GM12875 (cell line): Measurements from ENCODE around the gene PCDHGA10.
"Not testable (repeated sequence)": the region's sequence is repeated elsewhere in the genome, so short reads cannot be mapped to it uniquely, and the experiment has no call there.

Experiments
- H3K4me3 ChIP-seq: one replicate; pipeline ENCODE4 v1.5.1; 2011; ENCODE audit warnings: low read depth, low read length, control low read depth
- CTCF ChIP-seq: IDR thresholded peaks from 2 replicates; pipeline ENCODE4 v1.5.1; 2011; ENCODE audit warnings: low read depth, mild to moderate bottlenecking, control low read depth, inconsistent platforms, low read length, moderate library complexity, borderline replicate concordance; ENCODE audit not compliant: insufficient read depth

PCDHGA10 gene

GRCh38 chr5:141387557-141388311, 25.1 kb upstream of the PCDHGA10 start, which contains the start of gene PCDHGB4:
TSS of gene PCDHGB4 (plus strand) at chr5:141387698. CDS start at chr5:141387885, 187 bp downstream.
- TF ChIP-seq CTCF = peak; percentile 31; the same call in 1 of the 2 replicates
- not testable (repeated sequence) for H3K4me3 ChIP-seq

GRCh38 chr5:141388661-141389060, 24.1 kb upstream of the PCDHGA10 start:
- no peak overlapping the region for H3K4me3 ChIP-seq
- TF ChIP-seq CTCF = no peak

- no peak for TF ChIP-seq CTCF
- H3K4me3 ChIP-seq = no peak overlapping the region
These were observed 23.4 kb upstream of the PCDHGA10 start for GRCh38 chr5:141389153-141390042.

GRCh38 chr5:141392429-141393198, 20.2 kb upstream of the PCDHGA10 start, which contains the start of gene PCDHGA8:
TSS of gene PCDHGA8 (plus strand) at chr5:141392633. CDS start at chr5:141392814, 181 bp downstream.
- no peak within 1 kb of the TSS for H3K4me3 ChIP-seq
- peak; percentile 8; the same call in 1 of the 2 replicates for TF ChIP-seq CTCF

GRCh38 chr5:141393267-141393666, 19.5 kb upstream of the PCDHGA10 start:
- H3K4me3 ChIP-seq = no peak overlapping the region
- TF ChIP-seq CTCF = no peak

GRCh38 chr5:141394401-141395187, 18.2 kb upstream of the PCDHGA10 start:
- H3K4me3 ChIP-seq = not testable (repeated sequence)
